Activated CD8-positive, alpha-beta T cell treated with anti-CD3 and anti-CD28 coated beads, Interleukin-2, amount 10 ng/mL, durations not matched to agents 7 days and 5 days (primary cell): ENCODE results near the gene OBP2B. TPM values are rescaled to one million over a fixed set of nuclear protein-coding genes. Genes with fewer than 3 reads are reported as not detected.

ENCODE experiments used
- ATAC-seq: fragments of 150-1000 bp; cut with Tn5 transposase; one replicate; pipeline ENCODE4 v1.10.0; 2021; ENCODE audit warnings: moderate library complexity
- CTCF ChIA-PET: fragments of 350-600 bp; sonication (Branson Sonifier 250); formaldehyde crosslinking; loops from one replicate; lab custom pipeline; 2021; ENCODE audit warnings: antibody characterized with exemption; lab: Charles Lee
- POLR2A ChIA-PET: fragments of 350-600 bp; sonication (Branson Sonifier 250); formaldehyde crosslinking; loops from one replicate; lab custom pipeline; 2021; ENCODE audit warnings: antibody characterized with exemption; lab: Charles Lee
- DNase-seq: peaks from one replicate; pipeline ENCODE4 v3.0.0-alpha.2; 2020
- H3K27ac Mint-ChIP-seq: one replicate; pipeline ENCODE4 v1.8.0; 2021; ENCODE audit warnings: mild to moderate bottlenecking, mixed read lengths
- H3K27me3 Mint-ChIP-seq: one replicate; pipeline ENCODE4 v1.8.0; 2021; ENCODE audit warnings: low read depth, mixed read lengths
- H3K36me3 Mint-ChIP-seq: one replicate; pipeline ENCODE4 v1.8.0; 2021; ENCODE audit warnings: low read depth, mixed read lengths
- H3K4me1 Mint-ChIP-seq: one replicate; pipeline ENCODE4 v1.8.0; 2021; ENCODE audit warnings: low read depth, mixed read lengths
- H3K4me3 Mint-ChIP-seq: one replicate; pipeline ENCODE4 v1.8.0; 2021; ENCODE audit warnings: mild to moderate bottlenecking, mixed read lengths
- H3K9me3 Mint-ChIP-seq: one replicate; pipeline ENCODE4 v1.8.0; 2022; ENCODE audit warnings: mixed read lengths; ENCODE audit not compliant: insufficient read depth
- total RNA-seq, 2 experiments: library from RNA; stranded (reverse); gene quantifications; one replicate each; pipeline ENCODE4 v1.2.3, GENCODE V29; 2021

Gene OBP2B
- total RNA-seq, 2 experiments from 2014 or later, result not detected

GRCh38 chr9:133250741-133251170, 41.7 kb upstream of the OBP2B start:
- ATAC-seq, result no peak
- ChIA-PET POLR2A (no interaction called here), CTCF (no interaction called here)
- Mint-ChIP-seq H3K9me3 (no peaks in the 10 kb centered on the region), H3K27ac (no peak overlapping the region), H3K36me3 (no peaks in the 10 kb centered on the region), H3K27me3 (peaks cover 12% of the 10 kb centered on the region), H3K4me1 (no peaks in the 10 kb centered on the region), H3K4me3 (no peak overlapping the region)
- no peak for DNase-seq

- no peaks in the 10 kb centered on the region for H3K36me3 Mint-ChIP-seq
- DNase-seq (no peak), ATAC-seq (no peak)
- ChIA-PET POLR2A (no interaction called here), CTCF (interaction anchor here (0.7 to 1.1 kb wide), 2 partner anchors 63 to 232 kb away, joined by 3 read pairs; no protein-coding TSS in a partner anchor)
- no peaks in the 10 kb centered on the region for H3K9me3 Mint-ChIP-seq
- peaks cover 12% of the 10 kb centered on the region for H3K27me3 Mint-ChIP-seq
- no peak overlapping the region for H3K4me3 Mint-ChIP-seq
- H3K27ac Mint-ChIP-seq, result no peak overlapping the region
- H3K4me1 Mint-ChIP-seq, result no peaks in the 10 kb centered on the region
Observed at GRCh38 chr9:133249337-133249736, 40.3 kb upstream of the OBP2B start.

- Mint-ChIP-seq H3K9me3 (no peaks in the 10 kb centered on the region), H3K27me3 (peaks cover 14% of the 10 kb centered on the region), H3K27ac (no peak overlapping the region), H3K4me1 (no peaks in the 10 kb centered on the region), H3K36me3 (no peaks in the 10 kb centered on the region), H3K4me3 (no peak overlapping the region)
- ChIA-PET CTCF (interaction anchor here (0.7 to 1.1 kb wide), 2 partner anchors 63 to 232 kb away, joined by 3 read pairs; no protein-coding TSS in a partner anchor), POLR2A (no interaction called here)
- DNase-seq (no peak), ATAC-seq (no peak)
Observed at GRCh38 chr9:133248726-133249295, 39.8 kb upstream of the OBP2B start.

- no peak overlapping the region for H3K27ac Mint-ChIP-seq
- H3K9me3 Mint-ChIP-seq, result no peaks in the 10 kb centered on the region
- ATAC-seq (no peak), DNase-seq (no peak)
- ChIA-PET CTCF (interaction anchor here (1.1 kb wide), 1 partner anchor 9 kb away, joined by 3 read pairs; no protein-coding TSS in a partner anchor), POLR2A (no interaction called here)
- H3K4me3 Mint-ChIP-seq, result no peak overlapping the region
- no peaks in the 10 kb centered on the region for H3K4me1 Mint-ChIP-seq
- no peaks in the 10 kb centered on the region for H3K36me3 Mint-ChIP-seq
- H3K27me3 Mint-ChIP-seq, result peaks cover 12% of the 10 kb centered on the region
Observed at GRCh38 chr9:133247632-133248031, 38.6 kb upstream of the OBP2B start.

- DNase-seq, result no peak
- Mint-ChIP-seq H3K36me3 (no peaks in the 10 kb centered on the region), H3K27ac (no peak overlapping the region), H3K4me3 (no peak overlapping the region), H3K9me3 (no peaks in the 10 kb centered on the region), H3K4me1 (no peaks in the 10 kb centered on the region), H3K27me3 (peaks cover 16% of the 10 kb centered on the region)
- ChIA-PET POLR2A (no interaction called here), CTCF (interaction anchor here (1.1 kb wide), 1 partner anchor 8 kb away, joined by 3 read pairs; no protein-coding TSS in a partner anchor)
- ATAC-seq, result no peak
Observed at GRCh38 chr9:133246991-133247390, 37.9 kb upstream of the OBP2B start.

- ChIA-PET POLR2A (no interaction called here), CTCF (interaction anchor here (1.1 kb wide), 1 partner anchor 8 kb away, joined by 3 read pairs; no protein-coding TSS in a partner anchor)
- no peaks in the 10 kb centered on the region for H3K4me1 Mint-ChIP-seq
- H3K27me3 Mint-ChIP-seq, result peaks cover 17% of the 10 kb centered on the region
- H3K9me3 Mint-ChIP-seq, result no peaks in the 10 kb centered on the region
- no peaks in the 10 kb centered on the region for H3K36me3 Mint-ChIP-seq
- ATAC-seq (no peak), DNase-seq (no peak)
- no peak overlapping the region for H3K27ac Mint-ChIP-seq
- no peak overlapping the region for H3K4me3 Mint-ChIP-seq
Observed at GRCh38 chr9:133246562-133246961, 37.5 kb upstream of the OBP2B start.

GRCh38 chr9:133242991-133243390, 33.9 kb upstream of the OBP2B start:
- CTCF ChIA-PET, result interaction anchor here (1.4 to 3.4 kb wide), 2 partner anchors 57 to 95 kb away, joined by 3 to 8 read pairs; no protein-coding TSS in a partner anchor
- Mint-ChIP-seq H3K27ac (no peak overlapping the region), H3K4me3 (no peak overlapping the region), H3K4me1 (peaks cover 6% of the 10 kb centered on the region), H3K36me3 (no peaks in the 10 kb centered on the region), H3K9me3 (no peaks in the 10 kb centered on the region), H3K27me3 (peaks cover 9% of the 10 kb centered on the region)
- POLR2A ChIA-PET, result no interaction called here
- DNase-seq, result no peak
- ATAC-seq, result no peak

- Mint-ChIP-seq H3K4me3 (no peak overlapping the region), H3K4me1 (peaks cover 7% of the 10 kb centered on the region), H3K9me3 (no peaks in the 10 kb centered on the region), H3K36me3 (no peaks in the 10 kb centered on the region), H3K27ac (no peak overlapping the region), H3K27me3 (peaks cover 12% of the 10 kb centered on the region)
- ChIA-PET CTCF (interaction anchor here (3.4 kb wide), 1 partner anchor 56 kb away, joined by 8 read pairs; no protein-coding TSS in a partner anchor), POLR2A (no interaction called here)
- DNase-seq, result no peak
- ATAC-seq, result no peak
Observed at GRCh38 chr9:133242241-133242640, 33.2 kb upstream of the OBP2B start.

- Mint-ChIP-seq H3K9me3 (no peaks in the 10 kb centered on the region), H3K36me3 (no peaks in the 10 kb centered on the region), H3K27ac (no peak overlapping the region), H3K4me3 (no peak overlapping the region), H3K27me3 (peaks cover 14% of the 10 kb centered on the region), H3K4me1 (peaks cover 7% of the 10 kb centered on the region)
- CTCF ChIA-PET, result interaction anchor here (0.8 to 3.6 kb wide), 15 partner anchors 9 to 179 kb away, joined by 3 to 19 read pairs (median 6); partner anchors contain the start of gene SURF1
- DNase-seq, result no peak
- no peak for ATAC-seq
- POLR2A ChIA-PET, result no interaction called here
Observed at GRCh38 chr9:133239533-133240090, 30.6 kb upstream of the OBP2B start.

- Mint-ChIP-seq H3K27ac (no peak overlapping the region), H3K27me3 (peaks cover 14% of the 10 kb centered on the region), H3K36me3 (no peaks in the 10 kb centered on the region), H3K4me1 (peaks cover 7% of the 10 kb centered on the region), H3K4me3 (peak overlapping the region; percentile 36), H3K9me3 (no peaks in the 10 kb centered on the region)
- DNase-seq (peak; percentile 75), ATAC-seq (peak; percentile 86)
- ChIA-PET CTCF (interaction anchor here (0.7 to 3.6 kb wide), 18 partner anchors 8 to 180 kb away, joined by 3 to 19 read pairs (median 4); partner anchors contain the start of gene SURF1), POLR2A (no interaction called here)
Observed at GRCh38 chr9:133238851-133239532, 29.9 kb upstream of the OBP2B start.

- peaks cover 12% of the 10 kb centered on the region for H3K27me3 Mint-ChIP-seq
- H3K4me3 Mint-ChIP-seq, result peak overlapping the region; percentile 36
- ATAC-seq (peak; percentile 67), DNase-seq (peak; percentile 37)
- CTCF ChIA-PET, result interaction anchor here (0.7 to 3.6 kb wide), 17 partner anchors 9 to 180 kb away, joined by 3 to 19 read pairs (median 5); partner anchors contain the start of gene SURF1
- H3K9me3 Mint-ChIP-seq, result no peaks in the 10 kb centered on the region
- peaks cover 7% of the 10 kb centered on the region for H3K4me1 Mint-ChIP-seq
- no peaks in the 10 kb centered on the region for H3K36me3 Mint-ChIP-seq
- no peak overlapping the region for H3K27ac Mint-ChIP-seq
- POLR2A ChIA-PET, result no interaction called here
Observed at GRCh38 chr9:133238272-133238850, 29.3 kb upstream of the OBP2B start.
